Umbilical cord (tissue), 2 donors: ENCODE data around the gene BID. TPM values are rescaled to one million over a fixed set of nuclear protein-coding genes. Genes with fewer than 3 reads are reported as not detected.

Experiments
- DNase-seq: peaks from one replicate; pipeline ENCODE4 v3.0.0-alpha.2; 2015; ENCODE audit warnings: low spot score
- total RNA-seq: library from RNA; depleted of rRNA; stranded (reverse); fragments of >200 nt; gene quantifications from one replicate; pipeline ENCODE4 v1.2.3, GENCODE V29; 2014; ENCODE audit warnings: low replicate concordance; ENCODE audit not compliant: insufficient read depth

BID gene
- total RNA-seq, result 61.2 TPM

DNA sequence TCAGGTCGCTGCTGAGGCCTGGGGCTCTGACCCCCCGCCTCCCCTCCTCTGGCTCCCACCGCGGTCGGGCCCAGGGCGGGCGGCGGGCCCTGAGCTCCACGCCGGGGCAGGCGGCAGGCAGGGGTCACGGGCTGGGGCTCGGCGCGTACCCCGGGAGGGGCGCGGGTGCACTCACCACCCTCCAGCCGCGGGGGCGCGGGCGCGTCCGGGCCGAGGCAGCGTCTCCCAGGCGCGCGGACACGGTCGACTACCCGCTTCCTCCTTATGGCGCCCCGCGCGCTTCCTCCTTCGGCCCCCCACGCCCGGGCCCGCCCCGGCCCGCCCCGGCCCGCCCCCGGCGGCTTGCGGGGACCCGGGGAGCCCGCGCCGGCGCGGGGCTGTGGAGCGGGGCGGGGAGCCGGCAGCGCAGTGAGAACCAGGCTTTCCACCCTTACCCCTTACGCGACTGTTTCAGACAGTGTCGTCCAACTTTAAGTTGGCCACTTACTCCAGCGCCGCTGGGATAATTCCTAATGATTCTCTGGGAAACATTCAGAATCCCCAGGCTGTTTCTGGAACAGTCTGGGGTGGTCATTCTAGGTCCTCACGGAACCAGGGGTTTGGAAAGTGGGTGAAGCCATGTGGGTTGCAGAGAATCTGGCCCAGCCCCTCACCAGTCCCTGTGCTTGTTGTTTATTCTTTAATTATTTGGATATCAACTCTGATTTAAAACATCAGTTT is at the start of gene BID:
TSS of gene BID (minus strand) at position 264 of the 720 bp plus-strand sequence. CDS start 24,353 bp downstream, outside the sequence.
- DNase-seq, result peak; percentile 24

DNA sequence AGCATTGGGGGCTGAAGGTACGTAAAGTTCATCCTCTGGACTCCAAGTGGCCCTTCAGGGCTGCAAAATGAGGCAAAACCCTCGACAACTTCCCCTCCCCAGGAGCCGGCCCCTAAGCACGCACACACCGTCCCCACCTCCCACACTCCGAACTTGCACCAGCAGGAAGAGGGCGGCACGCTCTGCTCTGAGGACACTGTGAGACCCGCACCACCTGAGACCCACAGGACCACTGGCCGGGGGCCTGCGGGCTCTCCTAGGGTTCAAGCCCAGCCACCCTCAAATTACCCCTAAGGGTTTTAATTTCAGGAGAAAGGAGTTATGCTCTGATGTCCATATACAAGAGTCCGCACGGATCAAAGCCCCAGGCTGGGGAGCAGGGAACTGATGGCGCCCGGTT is 49.7 kb upstream of the BID start:
- DNase-seq, result no peak

DNA sequence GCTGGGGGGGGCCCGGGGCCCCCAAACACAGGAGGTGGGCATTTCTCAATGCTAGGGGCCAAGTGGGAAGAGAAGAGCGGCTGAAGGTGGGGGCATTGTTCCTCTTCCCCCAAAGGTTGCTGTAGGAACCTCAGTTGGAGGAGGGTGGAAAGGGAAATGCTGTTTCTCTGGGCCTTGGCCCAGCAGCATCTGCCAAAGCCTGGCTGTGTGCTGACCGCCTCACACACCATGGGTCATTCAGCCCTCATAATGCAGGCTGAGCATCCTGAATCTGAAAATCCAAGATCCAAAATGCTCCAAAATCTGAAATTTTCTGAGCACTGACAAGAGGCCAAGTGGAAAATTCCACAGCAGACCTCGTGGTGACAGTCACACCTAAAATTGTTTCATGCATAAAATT is 49.0 kb upstream of the BID start:
- no peak for DNase-seq

DNA sequence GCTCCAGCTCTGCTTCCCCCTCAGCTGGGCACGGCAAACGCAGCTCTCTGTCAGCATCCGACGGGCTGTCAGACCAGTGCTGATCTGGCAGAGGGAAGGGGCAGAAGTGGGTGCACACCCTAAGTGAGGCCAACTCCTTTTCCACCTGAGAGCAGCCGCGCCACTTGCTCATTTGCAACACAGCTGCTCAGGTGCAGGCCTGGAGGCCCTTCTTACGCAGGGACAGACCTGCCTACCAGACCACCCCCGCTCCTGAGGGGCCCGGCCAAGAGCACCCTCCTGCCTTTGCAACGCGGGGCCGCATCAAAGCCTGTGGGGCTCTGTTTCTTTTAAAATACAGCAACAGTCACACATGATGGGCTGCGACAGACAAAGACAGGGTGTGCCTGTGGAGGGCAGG is 47.8 kb upstream of the BID start:
- no peak for DNase-seq

DNA sequence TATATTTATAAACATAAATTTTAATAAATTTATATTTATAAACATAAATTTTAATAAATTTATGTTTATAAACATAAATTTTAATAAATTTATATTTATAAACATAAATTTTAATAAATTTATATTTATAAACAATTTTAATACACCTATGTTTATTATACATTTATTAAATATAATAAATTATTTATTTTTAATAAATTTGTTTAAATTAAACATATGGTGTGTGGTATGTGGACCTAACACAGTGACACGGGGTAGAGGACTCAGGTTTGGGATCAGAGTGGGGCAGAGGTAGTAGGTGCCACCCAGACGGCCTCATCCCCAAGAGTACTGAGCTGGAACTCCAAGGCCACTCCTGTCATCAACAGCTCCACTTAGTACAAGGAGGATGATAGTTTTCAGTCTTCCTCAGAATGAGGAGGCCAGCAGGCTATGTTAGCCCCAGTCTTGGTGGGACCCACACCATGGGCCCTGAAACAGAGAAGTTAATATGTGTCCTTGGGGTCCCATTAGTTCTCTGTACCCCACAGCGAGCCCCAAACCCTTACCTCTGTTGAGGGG is 46.7 kb upstream of the BID start:
- DNase-seq, result no peak

DNA sequence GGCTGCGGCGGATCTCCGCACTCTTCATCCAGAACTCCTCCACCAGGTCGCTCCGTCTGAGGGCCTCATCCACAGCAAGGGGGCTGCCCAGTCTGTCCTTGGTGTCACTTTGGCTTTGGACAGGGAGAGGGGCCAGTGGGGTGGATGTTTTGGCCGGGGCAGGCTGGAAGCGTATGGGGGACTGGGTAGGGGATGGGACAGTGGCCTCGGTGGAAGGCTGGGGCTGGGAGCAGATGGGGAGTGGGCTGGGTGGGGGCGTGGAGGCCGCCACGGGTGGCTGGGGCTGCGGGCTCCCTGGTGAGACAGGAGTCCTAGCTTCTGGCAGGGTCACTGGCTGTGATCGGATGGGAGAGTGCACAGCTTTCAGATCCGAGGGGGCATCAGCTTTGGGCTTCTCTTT is 44.4 kb upstream of the BID start:
- DNase-seq, result no peak

DNA sequence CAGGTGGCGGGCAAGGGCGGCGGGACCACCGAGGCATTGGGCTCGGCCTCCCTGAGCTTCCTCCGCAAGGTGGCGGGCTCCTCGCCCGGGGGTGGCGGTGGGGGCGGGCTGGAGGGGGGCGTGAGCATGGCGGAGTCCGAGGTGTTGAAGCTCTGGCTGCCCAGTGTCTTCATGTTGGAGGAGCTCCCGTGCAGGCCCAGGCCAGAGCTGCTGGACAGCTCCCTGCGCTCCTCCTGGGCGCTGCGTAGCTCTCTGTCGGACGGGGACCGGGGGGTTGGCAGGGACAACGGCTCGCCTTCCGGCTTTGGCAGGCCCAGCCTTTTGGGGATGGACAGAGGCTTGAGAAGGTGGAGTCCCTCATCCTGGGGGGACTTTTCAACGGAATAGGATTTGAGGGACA is 43.9 kb upstream of the BID start:
- no peak for DNase-seq

DNA sequence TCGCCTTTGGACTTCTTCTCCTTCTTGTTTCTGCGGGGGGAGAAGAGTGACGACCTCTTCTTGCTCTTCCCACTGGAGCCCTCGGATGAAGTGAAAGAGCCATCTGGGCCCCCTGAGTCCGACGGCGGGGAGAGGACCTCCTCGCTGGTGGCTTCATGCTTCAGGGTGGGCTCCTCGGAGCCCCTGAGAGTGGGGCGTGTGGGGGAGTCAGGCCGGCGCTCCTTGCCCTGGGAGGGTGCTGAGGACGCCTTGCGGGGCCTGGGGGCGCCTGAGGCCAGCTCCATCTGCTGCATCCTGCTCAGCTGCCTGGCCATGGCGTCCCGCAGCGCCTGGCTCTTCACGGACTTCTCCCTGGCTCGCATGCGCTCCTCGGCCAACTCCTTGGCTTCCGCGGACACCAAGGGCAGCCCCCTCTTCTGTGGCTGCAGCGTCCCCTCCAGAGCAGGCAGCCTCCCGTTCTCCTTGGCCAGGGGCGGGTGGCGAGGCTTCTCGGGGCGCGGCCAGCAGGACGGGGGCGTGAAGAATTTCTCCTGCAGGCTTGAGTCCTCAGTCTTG is 43.3 kb upstream of the BID start:
- DNase-seq, result no peak

DNA sequence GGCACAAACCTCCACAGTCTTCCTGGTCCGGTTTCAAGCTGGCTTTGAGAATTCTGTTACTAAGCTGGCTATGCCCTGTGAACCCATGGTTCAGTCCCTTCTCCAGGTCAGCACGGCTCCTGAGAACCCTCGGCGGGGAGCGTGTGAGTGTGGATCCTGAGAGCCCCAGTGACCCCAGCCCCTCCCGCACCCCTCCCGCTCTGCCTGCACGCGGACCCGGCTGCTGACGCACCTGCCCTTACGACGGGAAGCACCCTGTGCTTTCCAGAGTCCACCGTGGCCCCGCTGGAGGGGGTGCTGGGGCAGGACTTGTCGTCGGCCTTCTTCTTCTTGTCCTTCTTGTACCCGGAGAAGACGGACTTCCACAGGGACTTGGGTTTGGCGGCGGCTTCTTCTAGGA is 42.8 kb upstream of the BID start:
- no peak for DNase-seq

DNA sequence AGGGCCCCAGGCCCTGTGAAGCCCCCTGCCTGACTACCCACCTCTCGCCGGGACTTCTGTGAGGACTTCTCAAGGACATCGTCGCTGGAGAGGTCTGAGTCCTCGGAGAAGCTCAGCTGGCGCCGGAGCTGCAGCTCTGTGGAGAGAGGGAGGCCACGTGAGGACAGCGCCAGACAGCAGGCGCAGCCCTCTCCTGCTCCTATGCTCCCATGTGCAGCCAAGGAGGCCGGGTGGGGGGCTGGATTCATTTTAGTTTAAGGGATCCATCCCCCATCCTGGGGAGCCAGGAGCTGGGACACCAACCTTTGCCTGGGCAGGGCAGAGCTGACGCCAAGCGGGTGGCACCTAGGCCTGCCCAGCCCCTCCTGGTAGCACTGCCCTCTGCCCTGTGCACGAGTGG is 42.4 kb upstream of the BID start:
- no peak for DNase-seq

DNA sequence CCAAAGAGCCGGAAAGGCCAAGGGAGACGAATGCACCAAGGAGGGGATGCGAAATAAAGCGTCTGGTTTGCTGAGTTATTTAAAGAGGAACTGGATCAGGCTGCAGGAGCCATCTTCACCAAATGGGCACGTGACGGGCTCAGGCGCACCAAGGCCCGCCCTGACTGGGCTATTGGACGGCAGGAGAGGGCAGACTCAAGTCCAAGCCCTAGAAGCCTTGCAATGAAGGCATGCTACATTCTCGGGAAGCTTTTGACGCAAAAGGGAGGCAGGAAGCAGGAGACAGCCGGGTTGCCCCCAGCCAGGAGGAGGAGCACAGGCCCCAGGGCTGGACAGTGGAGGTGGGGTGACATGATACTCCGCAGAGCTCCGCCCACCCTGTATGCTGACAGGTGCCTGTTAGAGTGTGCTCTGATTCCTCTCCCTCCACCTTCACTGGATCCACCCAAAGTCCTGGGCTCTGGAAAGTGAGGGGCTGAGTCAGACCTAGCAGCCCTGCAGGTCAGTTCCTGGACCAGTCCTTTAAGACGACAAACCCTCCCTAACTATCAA is 41.5 kb upstream of the BID start:
- no peak for DNase-seq

DNA sequence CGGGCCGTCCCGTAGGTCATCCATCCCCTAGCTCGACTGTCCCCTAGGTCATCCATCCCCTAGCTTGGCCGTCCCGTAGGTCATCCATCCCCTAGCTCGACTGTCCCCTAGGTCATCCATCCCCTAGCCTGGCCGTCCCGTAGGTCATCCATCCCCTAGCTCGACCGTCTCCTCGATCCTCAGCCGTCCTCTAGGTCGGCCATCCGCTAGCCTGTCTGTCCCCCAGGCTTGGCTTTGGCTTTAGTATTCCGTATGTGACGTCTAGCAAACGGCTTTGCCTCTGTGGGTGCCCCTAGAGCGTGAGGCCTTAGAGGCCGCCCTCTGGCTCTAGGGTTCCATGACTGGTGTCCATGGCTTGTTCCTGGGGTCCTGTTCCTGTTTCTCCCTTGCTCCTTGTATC is 40.6 kb upstream of the BID start:
- DNase-seq, result no peak

DNA sequence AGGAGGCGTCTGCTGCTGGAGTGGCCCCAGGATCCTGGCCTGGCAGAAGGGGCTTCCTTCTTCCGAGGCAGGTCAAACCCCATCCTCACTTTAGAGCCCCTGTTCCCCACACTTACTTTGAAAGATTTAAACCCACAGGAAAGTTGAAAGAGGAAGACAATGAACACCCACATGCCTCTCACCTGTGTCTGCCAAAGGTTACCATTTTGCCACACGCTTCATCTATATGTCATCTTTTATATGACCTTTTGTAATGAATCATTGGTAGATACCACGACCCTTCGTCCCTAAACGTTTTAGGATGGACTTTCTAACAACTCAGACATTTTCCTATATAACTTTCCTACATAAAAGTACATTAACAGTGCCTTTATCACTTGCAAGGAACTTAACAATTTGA is 39.8 kb upstream of the BID start:
- DNase-seq, result no peak

DNA sequence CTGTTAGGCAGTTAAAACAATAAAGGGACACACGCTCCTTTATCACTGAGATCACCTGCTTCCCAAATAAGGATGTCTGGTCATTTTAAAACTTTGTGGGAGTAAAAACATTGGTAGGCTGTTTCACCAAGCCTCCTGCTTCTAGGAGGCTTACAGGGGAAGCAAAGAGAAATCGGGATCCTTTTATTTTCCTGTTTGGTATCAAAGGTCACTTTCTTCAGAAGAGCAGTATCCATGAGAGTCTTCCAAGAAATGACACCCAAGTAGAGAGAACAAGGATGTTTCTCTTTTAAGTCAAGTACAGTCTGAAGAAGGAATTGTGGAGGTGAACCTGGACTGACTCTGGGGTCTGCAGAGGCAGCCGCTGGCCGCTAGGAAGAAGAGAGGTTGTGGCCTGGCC is 36.9 kb upstream of the BID start:
- no peak for DNase-seq

DNA sequence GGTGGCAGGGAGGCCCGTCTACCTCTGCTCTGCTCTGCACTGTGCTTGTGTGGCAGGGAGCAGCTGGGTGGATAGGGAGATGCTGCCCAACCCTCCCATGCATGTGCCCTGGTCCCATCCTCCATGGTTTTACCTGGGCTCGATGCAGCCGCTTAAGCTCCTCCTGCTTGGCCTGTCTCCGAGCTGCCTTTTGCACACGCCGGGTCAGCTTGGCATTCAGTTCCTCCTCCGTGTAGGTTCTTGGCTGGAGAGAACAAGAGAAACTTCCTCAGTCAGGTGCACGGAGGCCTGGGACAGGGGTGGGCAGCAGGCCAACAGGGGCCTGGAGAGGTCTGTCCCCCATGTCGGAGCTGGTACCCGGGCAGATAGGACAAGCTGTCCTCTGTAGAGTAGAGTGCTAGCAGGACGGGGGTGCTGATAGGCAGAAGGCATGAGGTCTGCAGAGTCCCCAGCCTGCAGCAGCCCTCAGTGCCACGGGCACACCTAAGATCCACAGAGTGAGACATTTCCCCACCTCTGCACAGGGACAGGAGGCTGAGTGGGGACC is 36.4 kb upstream of the BID start:
- DNase-seq, result no peak

DNA sequence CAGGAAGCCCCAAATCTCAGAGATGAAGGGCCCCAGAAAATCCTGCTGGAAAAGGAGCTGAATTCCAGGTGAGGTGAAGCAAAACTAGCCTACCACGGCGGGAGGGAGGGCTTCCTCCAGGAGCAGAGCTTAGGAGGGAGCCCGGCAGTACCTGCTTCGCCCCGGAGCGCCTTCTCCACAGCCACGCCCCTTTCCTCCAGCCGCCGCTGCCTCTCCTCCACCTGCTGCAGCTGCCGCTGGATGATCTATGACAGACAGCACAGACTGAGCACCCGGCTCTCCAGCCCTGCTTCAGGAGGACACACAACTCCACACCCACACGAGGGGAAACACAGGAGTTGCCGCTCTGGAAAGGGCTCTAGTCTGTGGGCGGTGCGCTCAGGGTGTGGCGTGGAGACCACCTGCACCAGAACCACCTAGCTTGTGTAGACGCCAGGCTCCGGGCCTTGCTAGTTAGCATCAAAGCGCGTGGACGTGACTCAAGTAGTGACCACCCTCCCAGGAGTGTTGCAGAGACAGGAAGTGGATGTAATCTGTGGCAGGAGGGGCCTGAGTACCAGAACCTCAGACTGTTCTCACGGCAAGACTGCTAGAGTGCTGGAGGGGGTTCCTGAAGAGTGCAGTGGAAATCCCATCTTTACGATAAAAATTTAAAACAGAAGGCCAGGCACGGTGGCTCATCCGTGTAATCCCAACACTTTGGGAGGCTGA is 34.6 kb upstream of the BID start:
- DNase-seq, result peak; percentile 45

DNA sequence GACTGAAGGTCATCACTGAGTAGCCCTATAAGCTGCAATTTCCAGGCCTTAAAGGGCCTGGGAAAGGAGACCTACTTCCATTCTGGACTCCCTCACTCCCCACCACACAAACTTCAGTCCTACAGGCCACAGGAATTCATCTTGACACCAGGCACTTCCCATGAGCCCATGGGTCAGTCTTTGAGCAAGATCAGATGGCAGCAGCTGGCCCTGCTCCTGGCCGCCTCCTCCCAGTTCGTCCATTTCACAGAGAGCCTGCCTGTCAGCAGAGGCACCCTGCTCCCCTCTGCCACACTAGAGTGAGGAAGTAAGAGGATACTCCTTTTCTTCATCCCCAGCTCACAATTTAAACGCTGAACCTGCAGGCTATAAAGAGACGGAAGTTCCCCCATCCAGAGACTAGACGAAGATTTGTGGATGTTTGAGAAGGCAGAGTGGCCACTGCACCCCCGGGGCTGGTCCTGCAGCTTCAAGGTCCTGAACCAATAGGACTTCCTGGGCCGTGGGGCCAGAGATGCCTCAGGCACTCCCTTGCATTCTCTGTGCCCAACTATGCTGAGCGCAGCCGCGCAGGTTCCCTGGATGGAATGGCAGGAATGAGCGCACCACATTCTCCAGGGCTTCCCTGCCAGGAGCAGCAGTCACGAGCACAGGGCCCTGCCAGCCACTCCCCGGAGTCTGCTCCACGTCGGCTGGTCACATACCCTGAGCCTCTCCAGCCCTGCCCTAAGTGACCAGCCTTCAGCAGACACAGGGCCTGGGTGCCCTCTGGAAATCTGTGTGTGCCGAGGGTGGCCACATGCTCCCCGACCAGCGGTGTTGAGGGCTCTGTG is 33.5 kb upstream of the BID start:
- DNase-seq, result no peak

DNA sequence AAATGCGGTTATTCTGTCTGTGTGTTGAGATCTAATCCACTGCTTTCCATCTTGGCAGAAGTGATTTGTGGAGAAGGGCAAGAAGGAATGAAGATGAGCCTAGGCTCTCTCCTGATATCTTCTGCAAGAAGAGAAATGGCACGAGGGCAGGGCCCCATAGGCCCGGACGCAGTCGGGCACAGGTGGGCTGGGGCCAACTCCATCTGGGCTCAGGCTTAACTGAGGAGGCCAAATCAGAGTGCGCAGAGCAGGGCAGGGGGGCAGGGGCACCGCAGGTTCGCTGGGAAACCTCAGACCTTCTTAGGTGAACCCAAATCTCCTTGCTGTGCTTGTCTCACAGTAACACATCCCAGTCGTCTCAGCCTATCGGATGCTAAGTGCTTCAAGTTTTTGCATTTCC is 32.8 kb upstream of the BID start:
- DNase-seq, result no peak

DNA sequence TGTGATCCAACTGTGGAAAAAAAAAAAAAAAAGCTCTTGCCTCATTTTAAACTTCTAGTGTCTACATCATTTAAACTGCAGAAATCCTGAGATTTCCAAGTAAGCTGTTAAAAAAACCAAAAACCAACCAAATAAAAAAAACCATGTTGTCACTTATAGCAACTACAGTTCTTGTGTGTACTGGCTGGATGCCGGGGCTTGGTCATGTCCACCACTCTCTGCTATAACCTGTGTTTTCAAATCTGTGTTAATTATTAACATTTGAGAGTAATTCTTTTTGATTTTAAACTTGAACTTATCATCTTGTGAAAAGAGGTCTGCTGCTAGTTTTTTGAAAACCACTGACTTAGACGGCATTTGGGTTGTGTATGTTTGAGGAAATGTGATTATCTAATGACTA is 32.2 kb upstream of the BID start:
- DNase-seq, result no peak

DNA sequence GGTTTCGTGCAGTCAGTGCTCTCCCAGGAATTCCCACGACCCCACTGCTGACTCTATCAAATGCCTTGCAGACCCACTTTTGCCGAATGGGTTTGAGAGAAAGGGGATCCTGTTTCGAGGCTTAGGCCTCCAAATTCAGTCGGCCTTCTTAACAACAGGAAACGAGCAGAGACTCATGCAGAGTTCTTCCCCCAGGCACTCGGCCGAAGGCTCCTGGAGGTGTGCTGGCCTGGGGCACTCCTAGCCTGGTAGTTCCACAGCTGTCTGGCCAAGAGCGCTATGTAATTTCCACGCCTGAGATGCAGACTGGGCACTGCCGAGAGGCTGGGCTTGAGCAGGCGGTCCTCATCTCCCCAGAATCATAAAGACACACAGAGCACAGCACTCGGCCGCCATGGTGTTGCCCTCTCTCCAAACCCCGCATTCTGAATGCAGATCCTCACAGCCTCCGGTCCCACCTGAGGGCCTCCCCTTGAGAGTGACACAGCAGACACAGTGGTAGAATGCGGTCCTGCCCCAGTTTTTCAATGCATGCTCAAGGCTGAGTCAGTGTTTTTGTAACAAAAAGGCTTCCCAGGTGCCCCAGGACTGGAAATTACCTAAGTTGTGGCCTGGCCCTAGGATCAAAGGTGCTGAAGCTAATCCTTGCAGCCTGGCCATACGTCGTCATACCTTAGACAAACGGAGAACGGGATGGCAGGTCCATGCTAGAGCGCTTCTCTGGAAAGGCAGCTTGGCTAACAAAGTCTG is 30.2 kb upstream of the BID start:
- DNase-seq, result no peak
